Subcutaneous adipose tissue (tissue), 4 donors: Measurements from ENCODE around the gene KRTAP10-2. TPM values are rescaled to one million over a fixed set of nuclear protein-coding genes. Genes with fewer than 3 reads are reported as not detected.

Experiments used
- CTCF ChIP-seq: fragments of 450-650 bp; IDR thresholded peaks from one replicate; pipeline ENCODE4 v1.5.1; 2016; ENCODE audit warnings: low read depth, mild to moderate bottlenecking, control low read depth, antibody characterized with exemption, moderate library complexity
- total RNA-seq, 4 donors: library from RNA; depleted of rRNA; stranded (reverse); fragments of >200 nt; gene quantifications; one replicate each; pipeline ENCODE4 v1.1.0, GENCODE V29; 2016

Gene KRTAP10-2
- total RNA-seq, 4 donors from 2014 or later = not detected

DNA sequence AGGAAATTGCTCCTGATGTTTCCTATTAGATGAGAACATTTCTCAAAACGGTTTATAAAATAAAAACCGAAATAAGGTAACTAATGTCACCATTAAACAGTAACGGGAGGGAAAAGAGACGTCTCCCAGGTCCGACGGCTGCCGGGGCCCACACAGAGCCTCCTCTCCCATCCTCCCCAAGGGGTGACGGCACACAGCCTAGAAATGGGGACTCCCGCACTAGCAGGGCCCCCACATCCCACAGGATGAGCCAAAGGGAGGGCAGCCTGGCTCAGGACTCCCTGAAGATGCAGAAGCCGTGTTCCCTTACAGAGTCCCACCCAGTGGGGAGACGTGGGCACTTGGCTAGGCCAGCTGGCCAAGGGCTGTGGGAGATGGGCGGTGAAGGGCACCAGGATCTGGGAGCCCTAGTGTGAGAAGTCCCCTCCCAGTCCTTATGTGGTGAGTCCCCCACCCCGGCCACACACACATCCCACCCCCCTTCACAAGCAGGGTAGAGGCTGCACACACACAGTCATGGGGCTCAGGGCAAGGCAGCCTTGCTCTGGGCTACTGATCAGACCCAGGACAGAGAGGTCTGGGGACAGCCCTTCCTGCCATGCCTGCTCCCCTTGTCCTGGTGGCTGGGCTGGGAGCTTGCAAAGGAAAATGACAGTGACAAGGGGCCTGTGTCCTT is 4.0 kb upstream of the KRTAP10-2 start:
- TF ChIP-seq CTCF = no peak

DNA sequence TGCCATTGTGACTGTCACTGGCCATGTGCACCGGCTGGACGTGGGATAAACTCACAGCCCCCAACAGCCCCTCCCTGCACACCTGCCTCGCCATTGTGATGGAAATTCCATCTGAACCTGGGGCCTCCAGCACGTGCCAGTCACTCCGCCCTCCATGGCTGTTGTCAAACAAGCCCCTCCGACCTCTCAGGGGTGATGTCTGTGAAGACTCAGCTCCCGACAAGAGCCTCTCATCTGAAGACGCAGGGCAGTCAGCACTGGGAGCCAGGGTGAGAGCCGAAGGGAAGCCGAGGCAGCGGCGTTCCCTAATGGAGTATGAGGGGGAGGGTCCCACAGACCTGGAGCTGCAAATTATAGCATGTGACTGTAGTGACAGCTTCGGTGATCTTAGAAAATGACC is 1.4 kb upstream of the KRTAP10-2 start:
- no peak for TF ChIP-seq CTCF

- TF ChIP-seq CTCF = no peak
Observed at GRCh38 chr21:44552136-44552535, 831 bp upstream of the KRTAP10-2 start.

DNA sequence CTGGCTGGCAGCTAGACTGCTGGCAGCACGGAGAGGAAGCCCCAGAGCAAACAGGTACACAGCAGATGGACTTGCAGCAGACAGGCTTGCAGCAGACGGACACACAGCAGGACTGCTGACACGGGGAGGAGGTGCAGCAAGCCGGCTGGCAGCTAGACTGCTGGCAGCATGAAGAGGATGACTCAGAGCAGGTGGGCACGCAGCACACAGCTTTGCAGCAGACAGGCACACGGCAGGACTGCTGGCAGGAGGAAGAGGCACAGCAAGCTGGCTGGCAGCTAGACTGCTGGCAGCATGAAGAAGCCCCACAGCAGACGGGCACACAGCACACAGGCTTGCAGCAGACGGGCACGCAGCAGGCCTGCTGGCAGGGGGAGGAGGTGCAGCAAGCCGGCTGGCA is 498 bp downstream of the KRTAP10-2 start:
- TF ChIP-seq CTCF = no peak

DNA sequence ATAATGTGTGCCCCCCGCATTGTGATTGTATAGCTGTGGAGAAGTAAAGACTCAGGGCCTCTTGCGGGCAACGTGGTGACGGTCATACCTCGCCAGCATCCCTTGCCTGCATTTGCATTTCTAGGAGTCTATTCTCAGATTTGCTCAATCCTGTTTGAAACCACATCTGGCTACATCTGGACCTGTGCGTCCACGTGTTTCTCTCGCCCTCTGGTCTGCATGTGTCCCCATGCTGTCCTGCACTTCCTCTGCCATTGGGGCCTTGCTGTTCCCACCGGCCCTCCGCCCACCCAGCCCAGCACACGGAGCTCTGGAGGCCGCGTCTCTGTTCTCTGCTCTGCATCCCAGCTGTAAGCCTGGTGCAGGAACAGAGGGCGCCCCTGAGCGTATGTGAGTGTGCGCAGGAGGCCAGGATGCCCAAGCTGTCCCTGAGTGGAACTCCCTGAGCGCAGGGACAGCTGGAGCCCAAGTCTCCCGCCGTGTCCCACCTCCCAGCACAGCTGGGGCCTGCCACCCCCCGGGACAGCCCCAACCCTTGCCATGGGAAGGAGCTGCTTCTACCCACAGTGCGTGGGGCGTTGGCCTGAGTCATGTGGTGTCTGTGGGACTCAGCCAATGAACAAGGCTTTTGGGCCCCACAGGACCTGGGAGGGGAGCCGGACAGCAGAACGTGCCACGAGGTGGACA is 1.6 kb downstream of the KRTAP10-2 start:
- no peak for TF ChIP-seq CTCF

GRCh38 chr21:44548922-44549321 is 2.4 kb downstream of the KRTAP10-2 start:
- no peak for TF ChIP-seq CTCF

DNA sequence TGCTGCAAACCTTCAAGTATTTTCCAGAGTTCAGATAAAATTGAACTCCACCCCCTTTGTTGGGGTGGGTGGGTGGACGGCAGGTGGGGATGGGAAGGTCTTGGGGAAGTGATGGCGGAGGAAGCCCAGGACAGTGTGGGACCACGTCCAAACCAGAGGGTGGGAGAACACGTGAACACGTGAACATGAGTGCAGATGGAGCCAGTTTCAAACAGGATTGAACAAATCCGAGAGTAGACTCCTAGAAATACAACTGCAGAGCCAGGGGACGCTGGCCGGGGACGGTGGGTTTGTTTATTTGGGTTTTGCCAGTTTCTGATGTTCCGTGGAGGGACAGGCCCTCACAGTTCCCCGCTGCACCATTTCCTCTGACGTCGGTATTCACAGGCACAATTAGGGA is 2.9 kb downstream of the KRTAP10-2 start:
- no peak for TF ChIP-seq CTCF
